GM23338 (cell line): ENCODE data around the gene VMO1.

Experiments used
- CREB1 ChIP-seq: fragments of 250-450 bp; sonication (Bioruptor Pico); IDR thresholded peaks from 2 replicates; pipeline ENCODE4 v1.5.0; 2020; ENCODE audit warnings: low read depth, mild to moderate bottlenecking, moderate library complexity
- ETS1 ChIP-seq: IDR thresholded peaks from 2 replicates; pipeline ENCODE4 v1.6.1; 2016; ENCODE audit warnings: antibody characterized with exemption
- EZH2 ChIP-seq: fragments of 200-600 bp; sonication (generic); IDR thresholded peaks from one replicate; pipeline ENCODE4 v1.8.0; 2017; ENCODE audit warnings: antibody characterized with exemption, mild to moderate bottlenecking, low read depth; ENCODE audit not compliant: unreplicated experiment
- EZH2phosphoT487 ChIP-seq: fragments of 200-600 bp; sonication (generic); IDR thresholded peaks from one replicate; pipeline ENCODE4 v1.8.1; 2018; ENCODE audit warnings: antibody characterized with exemption; ENCODE audit not compliant: unreplicated experiment
- JUNB ChIP-seq: IDR thresholded peaks from one replicate; pipeline ENCODE4 v1.6.1; 2016; ENCODE audit warnings: antibody characterized with exemption; ENCODE audit not compliant: unreplicated experiment
- NANOG ChIP-seq: IDR thresholded peaks from 2 replicates; pipeline ENCODE4 v1.6.1; 2016; ENCODE audit warnings: antibody characterized with exemption, borderline replicate concordance
- POLR2AphosphoS5 ChIP-seq: IDR thresholded peaks from 2 replicates; pipeline ENCODE4 v1.6.1; 2016; ENCODE audit warnings: antibody characterized with exemption, low read depth
- REST ChIP-seq: IDR thresholded peaks from one replicate; pipeline ENCODE4 v1.6.1; 2018; ENCODE audit warnings: antibody characterized with exemption; ENCODE audit not compliant: unreplicated experiment
- STAT1 ChIP-seq: IDR thresholded peaks from one replicate; pipeline ENCODE4 v1.6.1; 2016; ENCODE audit warnings: antibody characterized with exemption; ENCODE audit not compliant: unreplicated experiment
- ZNF114 ChIP-seq: fragments of 250-450 bp; sonication (Bioruptor Pico); IDR thresholded peaks from 2 replicates; pipeline ENCODE4 v1.5.0; 2020; ENCODE audit warnings: mild to moderate bottlenecking, moderate library complexity
- ZNF331 ChIP-seq: fragments of 250-450 bp; sonication (Bioruptor Pico); IDR thresholded peaks from 2 replicates; pipeline ENCODE4 v1.5.0; 2020; ENCODE audit warnings: low read depth, mild to moderate bottlenecking, moderate library complexity
- TF ChIP-seq, protein P1 (sequence below), 2 experiments: fragments of 200-600 bp in 1 of 2; sonication (generic) in 1 of 2; conservative IDR thresholded peaks; 2 replicates each; pipeline versions ENCODE4 v1.5.1 to v1.6.1; 2016 to 2017; ENCODE audit warnings: antibody characterized with exemption in 2 of 2, low read depth in 2 of 2, mild to moderate bottlenecking in 2 of 2, moderate library complexity in 1 of 2
- TF ChIP-seq, protein P2 (sequence below): fragments of 250-450 bp; sonication (Bioruptor Pico); IDR thresholded peaks from 2 replicates; pipeline ENCODE4 v1.5.0; 2020; ENCODE audit warnings: mild to moderate bottlenecking, moderate library complexity

- TF ChIP-seq, protein P1, sequence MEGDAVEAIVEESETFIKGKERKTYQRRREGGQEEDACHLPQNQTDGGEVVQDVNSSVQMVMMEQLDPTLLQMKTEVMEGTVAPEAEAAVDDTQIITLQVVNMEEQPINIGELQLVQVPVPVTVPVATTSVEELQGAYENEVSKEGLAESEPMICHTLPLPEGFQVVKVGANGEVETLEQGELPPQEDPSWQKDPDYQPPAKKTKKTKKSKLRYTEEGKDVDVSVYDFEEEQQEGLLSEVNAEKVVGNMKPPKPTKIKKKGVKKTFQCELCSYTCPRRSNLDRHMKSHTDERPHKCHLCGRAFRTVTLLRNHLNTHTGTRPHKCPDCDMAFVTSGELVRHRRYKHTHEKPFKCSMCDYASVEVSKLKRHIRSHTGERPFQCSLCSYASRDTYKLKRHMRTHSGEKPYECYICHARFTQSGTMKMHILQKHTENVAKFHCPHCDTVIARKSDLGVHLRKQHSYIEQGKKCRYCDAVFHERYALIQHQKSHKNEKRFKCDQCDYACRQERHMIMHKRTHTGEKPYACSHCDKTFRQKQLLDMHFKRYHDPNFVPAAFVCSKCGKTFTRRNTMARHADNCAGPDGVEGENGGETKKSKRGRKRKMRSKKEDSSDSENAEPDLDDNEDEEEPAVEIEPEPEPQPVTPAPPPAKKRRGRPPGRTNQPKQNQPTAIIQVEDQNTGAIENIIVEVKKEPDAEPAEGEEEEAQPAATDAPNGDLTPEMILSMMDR (conservative IDR thresholded peaks at IDR 0.05; ENCODE audit: low read depth in 2 of 2), result no peak
- TF ChIP-seq EZH2 (no peak), ZNF114 (no peak), JUNB (no peak), POLR2AphosphoS5 (no peak), ZNF331 (CRISPR knock-in tag) (no peak), EZH2phosphoT487 (no peak), ETS1 (no peak), REST (no peak), CREB1 (no peak), STAT1 (no peak), NANOG (no peak)
- TF ChIP-seq, protein P2, sequence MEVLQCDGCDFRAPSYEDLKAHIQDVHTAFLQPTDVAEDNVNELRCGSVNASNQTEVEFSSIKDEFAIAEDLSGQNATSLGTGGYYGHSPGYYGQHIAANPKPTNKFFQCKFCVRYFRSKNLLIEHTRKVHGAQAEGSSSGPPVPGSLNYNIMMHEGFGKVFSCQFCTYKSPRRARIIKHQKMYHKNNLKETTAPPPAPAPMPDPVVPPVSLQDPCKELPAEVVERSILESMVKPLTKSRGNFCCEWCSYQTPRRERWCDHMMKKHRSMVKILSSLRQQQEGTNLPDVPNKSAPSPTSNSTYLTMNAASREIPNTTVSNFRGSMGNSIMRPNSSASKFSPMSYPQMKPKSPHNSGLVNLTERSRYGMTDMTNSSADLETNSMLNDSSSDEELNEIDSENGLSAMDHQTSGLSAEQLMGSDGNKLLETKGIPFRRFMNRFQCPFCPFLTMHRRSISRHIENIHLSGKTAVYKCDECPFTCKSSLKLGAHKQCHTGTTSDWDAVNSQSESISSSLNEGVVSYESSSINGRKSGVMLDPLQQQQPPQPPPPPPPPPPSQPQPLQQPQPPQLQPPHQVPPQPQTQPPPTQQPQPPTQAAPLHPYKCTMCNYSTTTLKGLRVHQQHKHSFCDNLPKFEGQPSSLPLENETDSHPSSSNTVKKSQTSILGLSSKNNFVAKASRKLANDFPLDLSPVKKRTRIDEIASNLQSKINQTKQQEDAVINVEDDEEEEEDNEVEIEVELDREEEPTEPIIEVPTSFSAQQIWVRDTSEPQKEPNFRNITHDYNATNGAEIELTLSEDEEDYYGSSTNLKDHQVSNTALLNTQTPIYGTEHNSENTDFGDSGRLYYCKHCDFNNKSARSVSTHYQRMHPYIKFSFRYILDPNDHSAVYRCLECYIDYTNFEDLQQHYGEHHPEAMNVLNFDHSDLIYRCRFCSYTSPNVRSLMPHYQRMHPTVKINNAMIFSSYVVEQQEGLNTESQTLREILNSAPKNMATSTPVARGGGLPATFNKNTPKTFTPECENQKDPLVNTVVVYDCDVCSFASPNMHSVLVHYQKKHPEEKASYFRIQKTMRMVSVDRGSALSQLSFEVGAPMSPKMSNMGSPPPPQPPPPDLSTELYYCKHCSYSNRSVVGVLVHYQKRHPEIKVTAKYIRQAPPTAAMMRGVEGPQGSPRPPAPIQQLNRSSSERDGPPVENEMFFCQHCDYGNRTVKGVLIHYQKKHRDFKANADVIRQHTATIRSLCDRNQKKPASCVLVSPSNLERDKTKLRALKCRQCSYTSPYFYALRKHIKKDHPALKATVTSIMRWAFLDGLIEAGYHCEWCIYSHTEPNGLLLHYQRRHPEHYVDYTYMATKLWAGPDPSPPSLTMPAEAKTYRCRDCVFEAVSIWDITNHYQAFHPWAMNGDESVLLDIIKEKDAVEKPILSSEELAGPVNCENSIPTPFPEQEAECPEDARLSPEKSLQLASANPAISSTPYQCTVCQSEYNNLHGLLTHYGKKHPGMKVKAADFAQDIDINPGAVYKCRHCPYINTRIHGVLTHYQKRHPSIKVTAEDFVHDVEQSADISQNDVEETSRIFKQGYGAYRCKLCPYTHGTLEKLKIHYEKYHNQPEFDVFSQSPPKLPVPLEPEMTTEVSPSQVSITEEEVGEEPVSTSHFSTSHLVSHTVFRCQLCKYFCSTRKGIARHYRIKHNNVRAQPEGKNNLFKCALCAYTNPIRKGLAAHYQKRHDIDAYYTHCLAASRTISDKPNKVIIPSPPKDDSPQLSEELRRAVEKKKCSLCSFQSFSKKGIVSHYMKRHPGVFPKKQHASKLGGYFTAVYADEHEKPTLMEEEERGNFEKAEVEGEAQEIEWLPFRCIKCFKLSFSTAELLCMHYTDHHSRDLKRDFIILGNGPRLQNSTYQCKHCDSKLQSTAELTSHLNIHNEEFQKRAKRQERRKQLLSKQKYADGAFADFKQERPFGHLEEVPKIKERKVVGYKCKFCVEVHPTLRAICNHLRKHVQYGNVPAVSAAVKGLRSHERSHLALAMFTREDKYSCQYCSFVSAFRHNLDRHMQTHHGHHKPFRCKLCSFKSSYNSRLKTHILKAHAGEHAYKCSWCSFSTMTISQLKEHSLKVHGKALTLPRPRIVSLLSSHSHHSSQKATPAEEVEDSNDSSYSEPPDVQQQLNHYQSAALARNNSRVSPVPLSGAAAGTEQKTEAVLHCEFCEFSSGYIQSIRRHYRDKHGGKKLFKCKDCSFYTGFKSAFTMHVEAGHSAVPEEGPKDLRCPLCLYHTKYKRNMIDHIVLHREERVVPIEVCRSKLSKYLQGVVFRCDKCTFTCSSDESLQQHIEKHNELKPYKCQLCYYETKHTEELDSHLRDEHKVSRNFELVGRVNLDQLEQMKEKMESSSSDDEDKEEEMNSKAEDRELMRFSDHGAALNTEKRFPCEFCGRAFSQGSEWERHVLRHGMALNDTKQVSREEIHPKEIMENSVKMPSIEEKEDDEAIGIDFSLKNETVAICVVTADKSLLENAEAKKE (CRISPR knock-in tag), result no peak
These were observed at the start of gene VMO1 for GRCh38 chr17:4786106-4786511.
